HepG2 (cell line): ENCODE measurements around the gene RPAP2.
"Not testable (repeated sequence)": the region's sequence is repeated elsewhere in the genome, so short reads cannot be mapped to it uniquely, and the experiment has no call there.

Experiments used
- ATM ChIP-seq: fragments of 450-650 bp; IDR thresholded peaks from 2 replicates; pipeline ENCODE4 v1.7.1; 2017; ENCODE audit warnings: mild to moderate bottlenecking, borderline replicate concordance
- CREB1 ChIP-seq, 2 experiments: fragments of 450-650 bp in 1 of 2; IDR thresholded peaks; 2 replicates each; pipeline ENCODE4 v1.6.1; 2016 to 2017; ENCODE audit warnings: control low read depth in 1 of 2, mild to moderate bottlenecking in 1 of 2, missing compliant biosample characterization in 1 of 2, missing genetic modification characterization in 1 of 2
- EHMT2 ChIP-seq: fragments of 200-600 bp; sonication (generic); IDR thresholded peaks from 2 replicates; pipeline ENCODE4 v1.7.0; 2017; ENCODE audit warnings: antibody characterized with exemption, low read depth, low read length, borderline replicate concordance
- EZH2 ChIP-seq: conservative IDR thresholded peaks from 2 replicates; pipeline ENCODE4 v1.6.1; 2012; ENCODE audit warnings: mild to moderate bottlenecking, low read depth, low read length, moderate library complexity
- HBP1 ChIP-seq: IDR thresholded peaks from 2 replicates; pipeline ENCODE4 v1.6.1; 2016; ENCODE audit warnings: low read depth, control low read depth
- KDM3A ChIP-seq: IDR thresholded peaks from 2 replicates; pipeline ENCODE4 v1.6.1; 2018; ENCODE audit warnings: low read depth, missing compliant biosample characterization
- KDM6A ChIP-seq: IDR thresholded peaks from 2 replicates; pipeline ENCODE4 v1.6.1; 2016; ENCODE audit warnings: low read depth
- NCOA2 ChIP-seq: sonication (generic); formaldehyde crosslinking; IDR thresholded peaks from 2 replicates; pipeline ENCODE4 v1.8.0; 2022; ENCODE audit warnings: inconsistent platforms
- SIX4 ChIP-seq: sonication (generic); formaldehyde crosslinking; IDR thresholded peaks from 2 replicates; pipeline ENCODE4 v1.4.0; 2020; ENCODE audit warnings: missing genetic modification reagents
- ZIK1 ChIP-seq: sonication (generic); formaldehyde crosslinking; IDR thresholded peaks from 2 replicates; pipeline ENCODE4 v1.5.0; 2020; ENCODE audit warnings: mild to moderate bottlenecking, low read depth, missing genetic modification reagents, borderline replicate concordance
- ZZZ3 ChIP-seq: sonication (generic); formaldehyde crosslinking; IDR thresholded peaks from 2 replicates; pipeline ENCODE4 v1.4.0; 2020; ENCODE audit warnings: missing genetic modification reagents, mild to moderate bottlenecking, borderline replicate concordance

GRCh38 chr1:92279781-92280180, 19.1 kb upstream of the RPAP2 start:
- TF ChIP-seq KDM6A (CRISPR knock-in tag); HBP1 (CRISPR knock-in tag); EZH2; EHMT2; CREB1 (IDR thresholded peaks at IDR 0.05); CREB1 (CRISPR knock-in tag; IDR thresholded peaks at IDR 0.05); ATM; ZZZ3 (CRISPR knock-in tag); KDM3A; ZIK1 (CRISPR knock-in tag); SIX4; NCOA2 (CRISPR knock-in tag): not testable (repeated sequence)
